NCI-H1105 treated with DMSO at 0.1 percent for 48 hours (cell line): ENCODE results near the gene CAP2.
A peak's percentile ranks its signal among the peaks of the same experiment; 100 is the strongest.
"Not testable (repeated sequence)": the region's sequence is repeated elsewhere in the genome, so short reads cannot be mapped to it uniquely, and the experiment has no call there.

ENCODE experiments used
- DNase-seq: peaks from one replicate; lab custom pipeline; 2025; lab: John Stamatoyannopoulos, UW

Gene CAP2

DNA sequence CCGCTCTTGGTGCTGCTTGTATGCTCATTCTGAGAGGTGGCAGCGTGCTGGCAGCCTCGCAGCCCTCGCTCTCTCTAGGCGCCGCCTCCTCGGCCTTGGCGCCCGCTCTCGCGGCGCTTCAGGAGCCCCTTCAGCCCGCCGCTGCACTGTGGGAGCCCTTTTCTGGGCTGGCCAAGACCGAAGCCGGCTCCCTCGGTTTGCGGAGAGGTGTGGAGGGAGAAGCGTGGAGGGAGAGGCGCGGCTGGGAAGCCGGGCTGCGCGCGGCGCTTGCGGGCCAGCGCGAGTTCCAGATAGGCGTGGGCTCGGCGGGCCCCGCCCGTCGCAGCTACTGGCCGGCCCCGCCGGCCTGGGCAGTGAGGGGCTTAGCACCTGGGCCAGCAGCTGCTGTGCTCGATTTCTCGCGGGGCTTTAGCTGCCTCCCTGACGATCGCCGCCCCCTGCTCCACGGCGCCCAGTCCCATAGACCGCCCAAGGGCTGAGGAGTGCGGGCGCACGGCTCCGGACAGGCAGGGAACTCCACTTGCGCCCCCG lies 187.2 kb downstream of the CAP2 start:
- no peak for DNase-seq

GRCh38 chr6:17581282-17581681 lies 187.9 kb downstream of the CAP2 start:
- not testable (repeated sequence) for DNase-seq

DNA sequence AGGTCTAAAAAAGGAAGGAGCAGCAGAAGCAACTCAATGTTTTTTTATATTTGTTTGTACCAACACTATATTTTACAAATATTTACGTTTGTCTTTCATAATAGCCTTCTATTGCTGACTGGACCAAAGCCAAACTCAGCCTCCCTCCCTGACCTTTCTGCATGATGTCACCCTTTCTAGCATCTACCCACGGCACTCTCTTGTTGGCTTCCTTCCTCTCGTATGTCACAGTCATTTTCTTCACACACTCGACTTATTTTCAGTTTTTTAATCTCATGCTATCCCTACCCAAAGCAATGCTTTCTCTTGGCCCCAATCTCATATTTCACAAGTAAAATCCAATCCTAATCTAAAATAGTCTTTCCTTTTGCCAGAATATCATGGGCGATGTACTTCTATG lies 190.4 kb downstream of the CAP2 start:
- no peak for DNase-seq

GRCh38 chr6:17584241-17584803 lies 190.9 kb downstream of the CAP2 start:
- peak; percentile 84 for DNase-seq

DNA sequence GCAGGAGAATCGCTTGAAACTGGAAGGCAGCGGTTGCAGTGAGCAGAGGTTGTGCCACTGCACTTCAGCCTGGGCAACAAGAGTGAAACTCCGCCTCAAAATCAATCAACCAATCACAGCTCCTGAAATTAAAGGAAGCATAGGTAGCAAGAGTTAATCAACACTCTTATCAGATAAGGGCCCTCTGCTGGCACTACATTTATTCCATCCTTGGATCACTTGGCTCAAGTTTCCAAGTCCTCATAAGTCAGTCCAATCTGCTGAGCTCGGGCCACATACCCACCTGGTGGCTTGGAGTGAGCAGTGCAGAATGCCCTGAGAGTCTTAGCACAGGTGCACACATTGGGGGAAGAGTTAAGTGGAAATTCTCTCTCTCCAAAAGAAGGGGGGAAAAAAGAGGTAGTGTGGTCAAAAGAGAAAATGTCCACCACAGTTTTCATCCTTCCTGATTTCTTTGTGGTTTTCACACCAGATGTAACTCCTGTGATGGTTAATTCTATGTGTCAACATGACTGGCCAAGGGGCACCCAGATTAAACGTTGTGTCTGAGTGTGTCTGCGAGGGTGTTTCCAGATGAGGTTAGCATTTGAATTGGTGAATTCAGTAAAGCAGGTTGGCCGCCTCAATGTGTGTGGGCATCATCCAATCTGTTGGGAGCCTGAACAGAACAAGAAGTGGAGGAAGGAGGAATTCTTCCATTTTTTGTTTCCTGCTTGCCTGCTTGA lies 192.5 kb downstream of the CAP2 start:
- DNase-seq, result no peak

DNA sequence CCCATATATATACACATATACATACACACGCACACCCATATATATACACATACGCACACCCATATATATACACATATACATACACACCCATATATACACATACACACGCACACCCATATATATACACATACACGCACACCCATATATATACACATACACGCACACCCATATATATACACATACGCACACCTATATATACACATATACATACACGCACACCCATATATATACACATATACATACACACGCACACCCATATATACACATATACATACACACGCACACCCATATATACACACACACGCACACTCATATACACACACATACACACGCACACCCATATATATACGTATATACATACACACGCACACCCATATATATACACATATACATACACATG lies 193.2 kb downstream of the CAP2 start:
- not testable (repeated sequence) for DNase-seq

DNA sequence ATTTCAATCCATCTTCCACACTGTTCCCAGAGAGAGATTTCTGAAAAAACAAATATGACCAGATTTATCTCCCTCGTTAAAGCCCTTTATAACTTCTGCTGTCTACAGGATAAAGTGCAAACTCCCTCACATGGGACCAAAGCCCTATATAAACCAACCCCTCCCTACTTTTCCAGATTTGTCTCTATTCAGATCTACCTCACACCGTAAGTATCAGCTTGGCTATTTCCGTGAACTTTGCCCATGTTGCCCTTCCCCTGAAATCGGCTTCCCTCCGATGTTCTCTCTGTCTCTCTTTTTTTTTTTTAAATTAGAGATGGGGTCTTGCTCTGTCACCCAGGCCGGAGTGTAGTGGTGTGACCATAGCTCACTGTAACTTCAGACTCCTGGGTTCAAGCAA lies 194.6 kb downstream of the CAP2 start:
- DNase-seq, result no peak

DNA sequence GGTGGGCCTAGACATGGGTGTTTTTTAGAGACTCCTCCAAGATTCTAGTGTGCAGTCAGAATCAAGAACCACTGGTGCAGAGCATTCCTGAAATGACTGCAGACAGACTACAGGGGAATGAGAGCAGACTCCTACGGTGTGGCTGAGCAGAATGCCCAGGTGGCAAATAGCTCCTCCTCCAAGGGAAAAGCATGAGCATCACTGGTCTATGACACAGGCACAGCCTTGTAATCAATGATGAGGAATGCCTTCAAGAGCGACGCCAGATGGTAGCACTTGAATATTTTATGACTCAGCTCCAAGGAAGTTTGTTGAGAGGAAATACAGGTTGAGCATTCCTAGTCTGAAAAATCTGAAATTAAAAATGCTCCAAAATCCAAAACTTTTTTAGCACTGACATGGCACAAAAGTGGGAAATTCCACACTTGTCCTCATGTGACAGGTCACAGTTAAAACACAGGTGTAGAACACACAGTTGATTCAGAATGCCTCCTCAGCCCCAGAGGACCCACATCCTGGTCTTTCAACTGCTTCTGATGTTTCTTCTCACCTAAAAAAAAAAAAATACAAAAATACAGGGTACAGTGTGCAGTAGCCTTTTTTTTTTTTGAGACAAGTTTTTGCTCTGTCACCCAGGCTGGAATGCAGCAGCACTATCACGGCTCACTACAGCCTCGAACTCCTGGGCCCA lies 196.2 kb downstream of the CAP2 start:
- no peak for DNase-seq

DNA sequence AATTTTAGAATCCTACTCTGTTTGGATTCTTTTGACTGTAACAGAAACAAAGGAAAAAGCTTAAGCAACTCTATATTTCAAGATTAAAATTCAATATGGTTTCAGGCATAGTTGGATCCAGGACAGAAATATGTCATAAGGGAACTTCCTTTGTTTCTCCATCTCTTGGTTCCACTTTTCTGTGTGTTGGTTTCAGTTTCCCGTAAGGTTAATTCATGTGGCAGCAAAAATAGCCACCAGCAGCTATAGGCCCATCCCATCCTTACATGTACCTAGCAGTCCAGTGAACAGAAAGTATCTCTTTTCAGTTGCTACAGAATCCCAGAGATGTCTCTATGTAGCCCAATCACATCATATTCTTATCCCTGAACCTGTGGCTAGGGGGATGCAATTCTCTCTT lies 197.9 kb downstream of the CAP2 start:
- no peak for DNase-seq

DNA sequence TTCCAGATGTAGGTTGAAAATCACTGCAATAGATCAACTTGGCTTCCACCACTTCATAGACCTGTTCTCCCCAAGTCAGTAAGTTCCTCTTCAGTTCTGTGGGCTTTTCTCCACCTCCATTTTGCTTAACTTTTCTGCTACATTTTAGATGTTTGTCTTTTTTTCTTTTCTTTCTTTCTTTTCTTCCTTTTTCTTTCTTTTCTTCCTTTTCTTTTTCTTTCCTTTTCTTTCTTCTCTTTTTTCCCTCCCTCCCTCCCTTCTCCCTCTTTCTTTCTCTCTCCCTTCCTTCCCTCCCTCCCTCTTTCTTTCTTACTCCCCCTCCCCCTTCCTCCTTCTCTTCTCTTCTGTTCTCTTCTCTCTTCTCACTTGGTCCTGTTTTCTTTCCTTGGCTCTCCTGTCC lies 199.9 kb downstream of the CAP2 start:
- no peak for DNase-seq

DNA sequence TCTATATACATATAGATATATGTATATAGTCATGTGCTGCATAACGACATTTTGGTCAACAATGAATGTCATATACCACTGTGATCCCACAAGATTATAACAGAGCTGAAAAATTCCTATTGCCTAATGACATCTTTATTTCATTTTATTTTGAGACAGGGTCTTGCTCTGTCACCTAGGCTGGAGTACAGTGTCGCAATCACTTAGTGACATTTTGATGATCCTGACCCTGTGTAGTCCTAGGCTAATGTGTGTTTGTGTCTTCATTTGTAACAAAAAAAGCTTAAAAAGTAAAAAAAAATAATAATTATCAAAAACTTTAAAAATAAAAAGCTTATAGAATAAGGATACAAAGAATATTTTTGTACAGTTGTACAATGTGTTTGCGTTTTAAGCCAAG lies 202.7 kb downstream of the CAP2 start:
- no peak for DNase-seq

- DNase-seq, result peak; percentile 89
Measured at GRCh38 chr6:17599877-17600526, 206.6 kb downstream of the CAP2 start, which contains the start of gene FAM8A1. FAM8A1 (plus strand) TSS chr6:17600302; CDS start chr6:17600410, 108 bp downstream.

- DNase-seq, result peak; percentile 62
Measured at GRCh38 chr6:17600527-17601385, 207.4 kb downstream of the CAP2 start.

- DNase-seq, result no peak
Measured at GRCh38 chr6:17601386-17601703, 207.9 kb downstream of the CAP2 start.

DNA sequence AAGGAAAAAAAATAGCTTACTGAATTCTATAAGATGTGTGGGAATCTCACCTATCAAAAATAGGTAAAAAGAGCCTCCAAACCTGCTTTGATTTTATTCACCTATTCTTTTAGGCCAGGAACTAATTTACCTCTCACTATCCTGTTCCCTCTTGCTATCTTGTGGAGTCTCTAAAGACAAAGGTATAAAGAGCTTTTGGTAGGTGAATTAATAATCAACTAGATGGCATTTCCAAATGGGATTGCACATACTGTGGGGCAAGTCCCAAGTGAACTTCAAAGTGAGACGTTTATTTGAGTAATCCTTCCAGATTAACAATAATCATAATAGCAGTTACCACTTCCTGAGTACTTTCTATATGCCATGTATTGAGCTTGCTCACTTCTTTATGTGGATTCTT lies 209.5 kb downstream of the CAP2 start:
- DNase-seq, result no peak

GRCh38 chr6:17606606-17607005 lies 213.2 kb downstream of the CAP2 start:
- DNase-seq, result no peak
